Urothelium cell line (cell line): ENCODE data around the gene AGXT.

Experiments used
- DNase-seq: peaks from one replicate; pipeline ENCODE4 v3.0.0; 2011; ENCODE audit warnings: low spot score, mixed read lengths
- FAIRE-seq: peaks from 2 replicates; lab custom pipeline; 2011; peaks lifted over from hg19 to GRCh38; lab: Jason Lieb, UNC

The AGXT gene

GRCh38 chr2:240896394-240896793 lies 27.8 kb downstream of the AGXT start:
- no peak for FAIRE-seq
- DNase-seq: no peak

- DNase-seq (peak; percentile 44), FAIRE-seq (no peak)
Observed at GRCh38 chr2:240896871-240897692, 28.5 kb downstream of the AGXT start.

GRCh38 chr2:240898108-240898730 lies 29.6 kb downstream of the AGXT start:
- DNase-seq (no peak), FAIRE-seq (no peak)

GRCh38 chr2:240898731-240899467 lies 30.3 kb downstream of the AGXT start:
- DNase-seq (no peak), FAIRE-seq (peak; percentile 81)

- no peak for FAIRE-seq
- no peak for DNase-seq
Observed at GRCh38 chr2:240899468-240899865, 30.8 kb downstream of the AGXT start.

- DNase-seq (no peak), FAIRE-seq (no peak)
Observed at GRCh38 chr2:240900141-240900860, 31.7 kb downstream of the AGXT start.

- FAIRE-seq (no peak), DNase-seq (no peak)
Observed at GRCh38 chr2:240901986-240902614, 33.5 kb downstream of the AGXT start.

GRCh38 chr2:240902615-240903041 lies 34.0 kb downstream of the AGXT start:
- DNase-seq (no peak), FAIRE-seq (no peak)

- DNase-seq: no peak
- no peak for FAIRE-seq
Observed at GRCh38 chr2:240903191-240904060, 34.8 kb downstream of the AGXT start.

GRCh38 chr2:240904216-240905175 lies 35.9 kb downstream of the AGXT start:
- no peak for DNase-seq
- no peak for FAIRE-seq

- DNase-seq: no peak
- no peak for FAIRE-seq
Observed at GRCh38 chr2:240905176-240905781, 36.7 kb downstream of the AGXT start.

- DNase-seq (no peak), FAIRE-seq (no peak)
Observed at GRCh38 chr2:240906141-240906910, 37.7 kb downstream of the AGXT start, which contains the start of gene CROCC2. CROCC2 (plus strand) TSS chr2:240906336; CDS start chr2:240906514, 178 bp downstream.

GRCh38 chr2:240906911-240907590 lies 38.4 kb downstream of the AGXT start:
- FAIRE-seq (no peak), DNase-seq (no peak)

GRCh38 chr2:240909216-240909974 lies 40.8 kb downstream of the AGXT start:
- FAIRE-seq (no peak), DNase-seq (no peak)

- FAIRE-seq (no peak), DNase-seq (no peak)
Observed at GRCh38 chr2:240911641-240912265, 43.1 kb downstream of the AGXT start.
